Spleen (tissue), 11 donors: ENCODE results near the gene STRIT1. TPM values are rescaled to one million over a fixed set of nuclear protein-coding genes. Genes with fewer than 3 reads are reported as not detected.

Experiments used
- DNase-seq: peaks from one replicate; pipeline ENCODE4 v3.0.0-alpha.2; 2020
- H3K27ac ChIP-seq, 8 donors: fragments of 200-600 bp; sonication (generic) in 7 of 8; 1 replicate in 4 of 8; 2 replicates in 4 of 8; pipeline versions ENCODE4 v1.5.0 to v1.8.0; 2016 to 2021; ENCODE audit warnings: inconsistent platforms in 4 of 8, mild to moderate bottlenecking in 4 of 8, moderate library complexity in 1 of 8
- H3K27me3 ChIP-seq, 7 donors: fragments of 200-600 bp; sonication (generic) in 6 of 7; replicated peaks in 1 of 7; 1 replicate in 4 of 7; 2 replicates in 3 of 7; pipeline versions ENCODE4 v1.5.0 to v1.8.0; 2016 to 2021; ENCODE audit warnings: inconsistent platforms in 3 of 7, mild to moderate bottlenecking in 1 of 7
- H3K36me3 ChIP-seq, 6 donors: fragments of 200-600 bp; sonication (generic) in 5 of 6; 1 replicate in 4 of 6; 2 replicates in 2 of 6; pipeline versions ENCODE4 v1.5.0 to v1.8.0; 2016 to 2021; ENCODE audit warnings: inconsistent platforms in 2 of 6
- H3K4me1 ChIP-seq, 6 donors: fragments of 200-600 bp; sonication (generic) in 5 of 6; 1 replicate in 3 of 6; 2 replicates in 3 of 6; pipeline versions ENCODE4 v1.5.0 to v1.8.0; 2016 to 2021; ENCODE audit warnings: inconsistent platforms in 3 of 6
- H3K4me3 ChIP-seq, 8 donors: fragments of 200-600 bp; sonication (generic) in 7 of 8; 1 replicate in 4 of 8; 2 replicates in 4 of 8; pipeline versions ENCODE4 v1.5.0 to v1.8.0; 2016 to 2021; ENCODE audit warnings: inconsistent platforms in 4 of 8, mild to moderate bottlenecking in 4 of 8, moderate library complexity in 2 of 8
- H3K9me3 ChIP-seq, 8 donors: fragments of 200-600 bp; sonication (generic) in 7 of 8; 1 replicate in 4 of 8; 2 replicates in 4 of 8; pipeline versions ENCODE4 v1.5.0 to v1.8.0; 2016 to 2021; ENCODE audit warnings: inconsistent platforms in 4 of 8
- POLR2A ChIP-seq, 3 donors: fragments of 450-650 bp; IDR thresholded peaks; one replicate each; pipeline ENCODE4 v1.5.1; 2017; ENCODE audit warnings: antibody characterized with exemption in 3 of 3, mild to moderate bottlenecking in 1 of 3
- POLR2AphosphoS5 ChIP-seq, 3 donors: sonication (generic); formaldehyde crosslinking; IDR thresholded peaks; one replicate each; pipeline ENCODE4 v1.5.1; 2017; ENCODE audit warnings: antibody characterized with exemption in 3 of 3
- WGBS, 5 donors: extraction: QIAGEN DNeasy Blood & Tissue Kit in 3 of 5; methylation state at CpG; one replicate each; pipeline versions ENCODE4 v1.1.5 to v1.1.7; 2013 to 2018; 5-methylcytosine and 5-hydroxymethylcytosine counted together
- intact Hi-C: fragments of 100-400 bp; cut with DNase I; formaldehyde crosslinking; loops from one replicate; pipeline ENCODE4 v1.15.0; 2023; ENCODE audit warnings: low total_unique reads
- polyA plus RNA-seq, 3 donors: library from polyadenylated mRNA; stranded (reverse); fragments of 200-250 nt; gene quantifications; one replicate each; pipeline ENCODE4 v1.2.1, GENCODE V29; 2013
- total RNA-seq, 7 donors: library from RNA; depleted of rRNA in 3 of 7; stranded (reverse); fragments of >200 nt in 3 of 7; fragmentation: NEBNext Ultra II Directional in 4 of 7; extraction: Animal tissue kit (Norgen Biotek cat#: 25700) in 4 of 7; gene quantifications; one replicate each; pipeline versions ENCODE4 v1.1.0 to v1.2.1, GENCODE V29; 2016 to 2021
- TF ChIP-seq, protein P1 (sequence below), 11 experiments: fragments of 200-600 bp in 7 of 11; fragments of 450-650 bp in 4 of 11; sonication (generic) in 4 of 11; IDR thresholded peaks in 8 of 11; conservative IDR thresholded peaks in 3 of 11; 1 replicate in 7 of 11; 2 replicates in 4 of 11; pipeline versions ENCODE4 v1.4.0 to v1.8.0; 2016 to 2021; ENCODE audit warnings: antibody characterized with exemption in 11 of 11, inconsistent platforms in 4 of 11, mild to moderate bottlenecking in 1 of 11
- donor health status: healthy with polysubstance abuse.
- donor health status: DM: no; HTN: no; CAD: no; lungs with moderate emphysema.
- donor health status: DM: no; HTN: no; CAD: no.
- donor health status: Bipolar disorder and iron deficiency.
- donor health status: healthy.
- donor health status: DM: no; HTN: no; CAD: no.
- donor health status: DM: yes; HTN: yes; CAD: no.

Gene STRIT1
- total and polyA plus RNA-seq, 10 donors, result 0.43 TPM; not detected in 9

DNA sequence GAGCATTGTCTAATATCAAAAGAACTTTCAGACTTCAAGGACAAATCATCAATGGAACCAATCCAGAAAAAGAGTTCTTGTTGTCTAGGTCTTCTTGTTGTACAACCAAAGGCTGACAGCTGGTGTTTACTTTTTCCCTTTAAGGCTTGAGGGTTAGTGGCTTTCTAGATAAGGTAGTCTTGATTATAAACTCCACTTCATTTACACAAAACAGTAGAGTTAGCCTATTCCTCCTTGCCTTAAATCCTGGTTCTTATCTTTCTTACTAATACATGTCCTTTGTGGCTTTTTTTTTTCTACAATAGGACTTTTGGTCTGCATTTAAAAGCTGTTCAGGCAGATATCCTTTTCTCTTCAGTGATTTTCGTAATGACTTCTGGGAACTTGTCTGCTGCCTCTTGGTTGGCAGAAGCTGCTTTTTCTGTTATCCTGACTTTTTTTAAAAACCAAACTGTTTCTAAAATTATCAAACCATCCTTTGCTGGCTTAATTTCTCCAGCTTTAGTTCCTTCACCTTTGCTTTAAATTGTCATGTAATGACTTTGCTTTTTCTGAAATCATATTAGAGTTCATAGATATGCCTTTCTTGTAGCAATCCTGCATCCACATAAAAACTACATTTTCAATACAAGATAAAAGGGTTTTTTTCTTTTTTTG lies 44.8 kb downstream of the STRIT1 start:
- Histone ChIP-seq H3K9me3 (peaks cover 0 to 11% (median 5%) of the 10 kb centered on the region in 8 donors), H3K4me3 (no peak overlapping the region), H3K4me1 (no peaks in the 10 kb centered on the region), H3K27me3 (no peaks in the 10 kb centered on the region), H3K27ac (no peak overlapping the region), H3K36me3 (no peaks in the 10 kb centered on the region)
- intact Hi-C loops, result no loop called here
- TF ChIP-seq POLR2A (IDR thresholded peaks at IDR 0.05) (no peak), POLR2AphosphoS5 (IDR thresholded peaks at IDR 0.05) (no peak)
- TF ChIP-seq, protein P1, sequence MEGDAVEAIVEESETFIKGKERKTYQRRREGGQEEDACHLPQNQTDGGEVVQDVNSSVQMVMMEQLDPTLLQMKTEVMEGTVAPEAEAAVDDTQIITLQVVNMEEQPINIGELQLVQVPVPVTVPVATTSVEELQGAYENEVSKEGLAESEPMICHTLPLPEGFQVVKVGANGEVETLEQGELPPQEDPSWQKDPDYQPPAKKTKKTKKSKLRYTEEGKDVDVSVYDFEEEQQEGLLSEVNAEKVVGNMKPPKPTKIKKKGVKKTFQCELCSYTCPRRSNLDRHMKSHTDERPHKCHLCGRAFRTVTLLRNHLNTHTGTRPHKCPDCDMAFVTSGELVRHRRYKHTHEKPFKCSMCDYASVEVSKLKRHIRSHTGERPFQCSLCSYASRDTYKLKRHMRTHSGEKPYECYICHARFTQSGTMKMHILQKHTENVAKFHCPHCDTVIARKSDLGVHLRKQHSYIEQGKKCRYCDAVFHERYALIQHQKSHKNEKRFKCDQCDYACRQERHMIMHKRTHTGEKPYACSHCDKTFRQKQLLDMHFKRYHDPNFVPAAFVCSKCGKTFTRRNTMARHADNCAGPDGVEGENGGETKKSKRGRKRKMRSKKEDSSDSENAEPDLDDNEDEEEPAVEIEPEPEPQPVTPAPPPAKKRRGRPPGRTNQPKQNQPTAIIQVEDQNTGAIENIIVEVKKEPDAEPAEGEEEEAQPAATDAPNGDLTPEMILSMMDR (IDR thresholded peaks at IDR 0.05 in 8 of 11, conservative IDR thresholded peaks at IDR 0.05 in 3 of 11), result no peak
- 64 to 81% (median 73%) methylated on average over 1 of the region's 1 CpG for WGBS, 5 donors
- DNase-seq, result no peak

DNA sequence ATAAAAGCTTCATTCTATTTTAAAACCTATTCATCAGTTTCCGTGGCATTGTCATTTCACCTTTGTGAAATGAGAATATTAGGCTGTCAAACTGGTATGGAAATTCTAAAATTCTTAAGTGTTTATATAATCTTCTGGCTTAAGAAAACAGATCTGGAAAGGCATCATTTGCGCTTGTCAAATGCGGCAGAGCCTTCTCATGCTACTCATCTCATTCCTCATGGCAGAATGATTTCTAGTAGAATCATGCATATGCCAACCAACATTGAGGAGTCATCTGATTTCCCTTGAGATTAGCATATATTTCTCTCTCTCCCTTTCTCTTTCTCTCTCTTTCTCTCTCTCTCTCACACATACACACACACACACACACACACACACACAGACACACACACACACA lies 48.8 kb downstream of the STRIT1 start:
- intact Hi-C loops, result no loop called here
- Histone ChIP-seq H3K9me3 (peaks cover 0 to 11% (median 4%) of the 10 kb centered on the region in 8 donors), H3K27ac (no peak overlapping the region), H3K27me3 (no peaks in the 10 kb centered on the region), H3K36me3 (no peaks in the 10 kb centered on the region), H3K4me3 (no peak overlapping the region), H3K4me1 (no peaks in the 10 kb centered on the region)
- WGBS, 5 donors, result 69 to 93% (median 91%) methylated on average over 3 of the region's 3 CpGs
- TF ChIP-seq POLR2AphosphoS5 (IDR thresholded peaks at IDR 0.05) (no peak), POLR2A (IDR thresholded peaks at IDR 0.05) (no peak)
- TF ChIP-seq, protein P1 (IDR thresholded peaks at IDR 0.05 in 8 of 11, conservative IDR thresholded peaks at IDR 0.05 in 3 of 11), result no peak
- DNase-seq, result no peak

DNA sequence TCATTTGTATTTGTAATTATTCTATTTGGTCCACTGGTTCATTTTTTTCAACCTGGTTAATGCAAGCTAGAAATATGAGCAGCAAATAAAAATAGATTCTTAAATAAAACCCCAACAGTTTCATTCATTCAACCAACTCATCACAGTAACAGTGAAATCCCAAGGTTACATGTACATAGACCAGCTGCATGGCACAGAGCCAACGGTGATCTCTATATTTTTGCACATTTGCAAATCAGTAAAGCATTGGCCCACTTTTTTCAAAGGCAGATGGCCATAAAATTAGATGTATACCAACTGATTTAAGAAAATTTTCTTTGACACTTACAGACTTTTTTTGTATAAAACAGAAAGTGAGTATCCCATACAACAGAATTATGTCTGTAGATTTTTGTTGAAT lies 49.3 kb downstream of the STRIT1 start:
- WGBS, 5 donors, result 30 to 59% (median 46%) methylated on average over 1 of the region's 1 CpG
- no peak for DNase-seq
- Histone ChIP-seq H3K4me1 (no peaks in the 10 kb centered on the region), H3K9me3 (peaks cover 0 to 7% (median 3%) of the 10 kb centered on the region in 8 donors), H3K27ac (no peak overlapping the region), H3K4me3 (no peak overlapping the region), H3K36me3 (no peaks in the 10 kb centered on the region), H3K27me3 (no peaks in the 10 kb centered on the region)
- TF ChIP-seq, protein P1 (IDR thresholded peaks at IDR 0.05 in 8 of 11, conservative IDR thresholded peaks at IDR 0.05 in 3 of 11), result no peak
- no peak for TF ChIP-seq POLR2A (IDR thresholded peaks at IDR 0.05)
- no peak for TF ChIP-seq POLR2AphosphoS5 (IDR thresholded peaks at IDR 0.05)
- intact Hi-C loops, result no loop called here

DNA sequence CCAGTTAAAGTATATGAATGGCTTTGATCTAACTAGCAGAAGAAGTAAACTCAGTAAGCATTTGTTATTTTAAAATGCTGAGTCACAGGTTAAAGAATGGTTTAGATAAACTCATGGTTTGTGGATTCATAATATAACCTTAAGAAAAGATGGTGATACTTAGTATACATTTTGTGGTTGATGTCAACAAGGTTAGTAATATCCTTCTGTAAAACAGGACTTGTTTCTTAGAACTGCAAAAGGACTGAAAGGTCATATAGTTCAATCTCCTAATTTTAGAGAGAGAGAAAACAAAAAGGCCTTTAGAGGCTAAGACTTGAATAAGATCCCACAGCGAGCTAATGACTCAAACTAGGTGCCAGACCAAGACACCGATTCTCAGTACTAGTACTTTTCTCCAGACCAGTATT lies 50.0 kb downstream of the STRIT1 start:
- Histone ChIP-seq H3K27me3 (no peaks in the 10 kb centered on the region), H3K9me3 (peaks cover 0 to under 1% (median 0%) of the 10 kb centered on the region in 8 donors), H3K4me3 (no peak overlapping the region), H3K27ac (no peak overlapping the region), H3K4me1 (no peaks in the 10 kb centered on the region), H3K36me3 (no peaks in the 10 kb centered on the region)
- no peak for DNase-seq
- TF ChIP-seq POLR2AphosphoS5 (IDR thresholded peaks at IDR 0.05), result no peak
- 62 to 94% (median 87%) methylated on average over 2 of the region's 2 CpGs for WGBS, 5 donors
- intact Hi-C loops, result no loop called here
